ENCODE results near the gene LRRC7.

Gene LRRC7

DNA sequence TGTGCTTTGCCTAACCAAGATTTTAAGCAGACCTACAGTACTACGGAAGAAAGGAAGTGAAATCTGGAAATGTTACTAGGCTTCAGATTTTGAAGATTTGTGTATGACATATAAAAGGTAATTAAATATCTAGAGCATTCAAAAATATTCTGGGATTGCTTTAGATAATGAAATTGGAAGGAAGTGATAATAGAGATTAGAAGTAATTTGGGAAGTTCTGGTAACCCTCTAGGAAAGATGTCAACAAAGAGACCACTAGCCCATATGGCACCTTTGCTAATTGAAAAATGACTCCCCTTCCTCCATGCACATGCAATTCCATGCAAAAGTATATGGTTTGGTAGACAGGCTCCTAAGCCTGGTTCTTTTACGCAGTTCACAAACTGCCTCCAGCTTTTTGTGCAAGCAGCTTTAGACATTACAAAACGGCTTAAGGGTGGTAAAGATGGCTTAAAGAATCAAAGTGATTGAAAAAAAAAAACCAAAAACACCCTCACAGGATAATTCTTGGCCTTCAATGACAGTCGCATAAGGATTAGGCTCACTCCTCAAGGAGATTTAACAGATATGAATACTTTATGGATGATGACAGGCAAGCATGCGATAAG is 81.8 kb downstream of the LRRC7 start:
- TF ChIP-seq, protein P1, sequence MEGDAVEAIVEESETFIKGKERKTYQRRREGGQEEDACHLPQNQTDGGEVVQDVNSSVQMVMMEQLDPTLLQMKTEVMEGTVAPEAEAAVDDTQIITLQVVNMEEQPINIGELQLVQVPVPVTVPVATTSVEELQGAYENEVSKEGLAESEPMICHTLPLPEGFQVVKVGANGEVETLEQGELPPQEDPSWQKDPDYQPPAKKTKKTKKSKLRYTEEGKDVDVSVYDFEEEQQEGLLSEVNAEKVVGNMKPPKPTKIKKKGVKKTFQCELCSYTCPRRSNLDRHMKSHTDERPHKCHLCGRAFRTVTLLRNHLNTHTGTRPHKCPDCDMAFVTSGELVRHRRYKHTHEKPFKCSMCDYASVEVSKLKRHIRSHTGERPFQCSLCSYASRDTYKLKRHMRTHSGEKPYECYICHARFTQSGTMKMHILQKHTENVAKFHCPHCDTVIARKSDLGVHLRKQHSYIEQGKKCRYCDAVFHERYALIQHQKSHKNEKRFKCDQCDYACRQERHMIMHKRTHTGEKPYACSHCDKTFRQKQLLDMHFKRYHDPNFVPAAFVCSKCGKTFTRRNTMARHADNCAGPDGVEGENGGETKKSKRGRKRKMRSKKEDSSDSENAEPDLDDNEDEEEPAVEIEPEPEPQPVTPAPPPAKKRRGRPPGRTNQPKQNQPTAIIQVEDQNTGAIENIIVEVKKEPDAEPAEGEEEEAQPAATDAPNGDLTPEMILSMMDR (IDR thresholded peaks at IDR 0.05; ENCODE audit: borderline replicate concordance, control extremely low read depth, extremely low read depth, insufficient read depth, missing control alignments): no peak
- DNase-seq (ENCODE audit: low spot score): no peak
- in situ Hi-C loops (cut with MboI; ENCODE audit: low sequenced_read_pairs, unreplicated experiment): no loop called here

DNA sequence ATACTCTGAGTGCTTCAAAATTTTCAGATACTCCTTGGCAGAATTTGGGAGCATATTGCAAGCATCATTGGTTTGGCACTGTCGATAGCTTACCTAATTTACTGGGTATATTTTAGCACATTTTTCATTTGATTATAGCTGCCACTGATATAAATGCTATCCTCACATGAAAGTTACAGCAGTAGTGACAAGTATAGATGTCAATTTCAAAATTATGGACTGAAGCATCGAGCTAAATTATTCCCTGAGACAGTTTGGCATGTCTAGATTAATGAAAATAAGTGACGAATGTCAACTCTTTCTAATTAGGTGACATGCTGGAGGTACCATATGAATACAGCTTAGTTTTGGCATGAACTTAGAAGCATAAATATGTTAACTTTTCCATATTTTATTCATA is 83.1 kb downstream of the LRRC7 start:
- no peak for DNase-seq (ENCODE audit: low spot score)
- TF ChIP-seq, protein P1 (IDR thresholded peaks at IDR 0.05; ENCODE audit: borderline replicate concordance, control extremely low read depth, extremely low read depth, insufficient read depth, missing control alignments): no peak
- in situ Hi-C loops (cut with MboI; ENCODE audit: low sequenced_read_pairs, unreplicated experiment): no loop called here

DNA sequence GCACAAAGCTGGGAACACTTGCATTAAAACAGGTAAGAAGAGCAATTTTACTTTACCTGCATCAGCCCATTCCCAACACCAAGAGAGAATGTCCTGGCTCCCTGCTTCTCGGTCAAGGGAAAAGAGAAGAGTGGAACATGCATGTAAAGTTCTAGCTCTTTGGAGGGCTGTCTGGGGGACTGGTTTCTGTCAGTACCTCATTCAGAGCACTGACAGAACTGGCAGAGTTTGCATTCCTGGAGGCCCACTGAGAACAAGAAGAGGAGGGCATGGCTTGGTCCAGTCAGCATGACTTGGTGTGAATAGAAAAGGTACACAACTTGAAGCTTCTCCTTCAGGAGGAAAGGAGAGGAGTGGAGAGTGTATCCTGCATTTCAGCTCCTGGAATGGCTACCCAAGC is 83.9 kb downstream of the LRRC7 start:
- in situ Hi-C loops (cut with MboI; ENCODE audit: low sequenced_read_pairs, unreplicated experiment): no loop called here
- no peak for DNase-seq (ENCODE audit: low spot score)
- TF ChIP-seq, protein P1 (IDR thresholded peaks at IDR 0.05; ENCODE audit: borderline replicate concordance, control extremely low read depth, extremely low read depth, insufficient read depth, missing control alignments): no peak

DNA sequence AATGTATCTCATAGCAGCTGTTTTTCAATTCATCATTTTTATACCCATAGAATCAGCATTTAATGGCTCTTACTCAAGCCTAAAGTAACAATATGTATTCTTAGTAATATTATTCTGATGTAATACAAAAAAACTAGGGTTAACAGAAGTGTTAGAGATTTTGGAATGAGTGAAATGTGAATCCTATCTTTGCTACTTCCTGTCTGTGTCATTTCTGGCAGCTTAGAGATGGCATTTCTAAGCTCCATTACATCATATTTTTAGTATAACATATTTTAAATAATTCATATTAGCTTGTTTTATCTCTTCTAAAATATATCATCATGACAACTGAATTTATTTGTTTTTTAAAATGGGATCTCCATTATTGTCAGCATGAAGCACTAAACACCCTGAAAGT is 90.2 kb downstream of the LRRC7 start:
- in situ Hi-C loops (cut with MboI; ENCODE audit: low sequenced_read_pairs, unreplicated experiment): no loop called here
- TF ChIP-seq, protein P1 (IDR thresholded peaks at IDR 0.05; ENCODE audit: borderline replicate concordance, control extremely low read depth, extremely low read depth, insufficient read depth, missing control alignments): no peak
- DNase-seq (ENCODE audit: low spot score): no peak

DNA sequence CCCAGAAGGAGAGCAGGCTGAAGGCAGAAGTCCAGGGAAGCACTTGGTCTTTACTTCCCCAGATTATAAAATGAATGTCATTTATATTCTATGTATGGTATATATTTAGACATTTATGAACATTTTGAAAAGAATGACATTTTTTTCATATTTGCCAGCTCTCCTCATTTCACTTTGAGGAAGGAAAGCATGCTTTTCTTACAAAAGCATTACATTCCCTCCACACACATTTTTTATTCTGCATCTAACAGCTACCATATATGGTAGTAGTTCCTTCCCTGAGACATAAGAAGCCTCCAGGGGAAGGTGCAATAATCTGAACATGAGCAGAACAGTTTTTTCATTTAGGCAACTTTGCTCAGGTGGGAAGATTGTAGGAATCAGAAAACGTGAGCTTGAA is 94.0 kb downstream of the LRRC7 start:
- in situ Hi-C loops (cut with MboI; ENCODE audit: low sequenced_read_pairs, unreplicated experiment): no loop called here
- TF ChIP-seq, protein P1 (IDR thresholded peaks at IDR 0.05; ENCODE audit: borderline replicate concordance, control extremely low read depth, extremely low read depth, insufficient read depth, missing control alignments): no peak

DNA sequence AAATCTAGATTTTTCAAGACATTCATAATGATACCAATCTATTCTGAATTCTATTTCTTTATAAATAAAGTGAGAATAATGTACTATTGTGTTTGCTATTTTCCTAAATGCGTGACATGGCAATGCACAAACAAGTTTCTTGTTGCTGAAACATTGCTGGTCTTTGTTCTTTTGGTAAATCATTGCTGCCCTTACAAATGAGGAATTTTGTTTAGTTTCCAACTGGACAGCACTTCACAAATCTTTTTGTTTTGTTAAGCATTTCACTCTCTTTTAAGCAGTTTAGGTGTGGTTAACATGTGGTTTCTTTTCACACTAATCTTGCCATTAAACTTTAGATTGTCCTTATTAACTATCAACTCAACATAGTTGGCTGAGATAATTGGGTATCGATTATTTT is 94.6 kb downstream of the LRRC7 start:
- TF ChIP-seq, protein P1 (IDR thresholded peaks at IDR 0.05; ENCODE audit: borderline replicate concordance, control extremely low read depth, extremely low read depth, insufficient read depth, missing control alignments): no peak
- in situ Hi-C loops (cut with MboI; ENCODE audit: low sequenced_read_pairs, unreplicated experiment): no loop called here
- no peak for DNase-seq (ENCODE audit: low spot score)

More for the DNA sequence above, 94.0 kb downstream of the LRRC7 start:
- DNase-seq (ENCODE audit: low spot score): no peak

All from GM13976 (cell line).